Raji (cell line): ENCODE data around the gene DEPDC1.

Experiments used
- POLR2A ChIP-seq: IDR thresholded peaks from 2 replicates; pipeline ENCODE4 v1.6.1; 2011; ENCODE audit warnings: low read depth, low read length, control low read depth; ENCODE audit not compliant: insufficient read depth

The DEPDC1 gene

GRCh38 chr1:68490046-68490651 is 6.7 kb downstream of the DEPDC1 start:
- no peak for TF ChIP-seq POLR2A

GRCh38 chr1:68485431-68486022 is 11.4 kb downstream of the DEPDC1 start:
- TF ChIP-seq POLR2A, result no peak

DNA sequence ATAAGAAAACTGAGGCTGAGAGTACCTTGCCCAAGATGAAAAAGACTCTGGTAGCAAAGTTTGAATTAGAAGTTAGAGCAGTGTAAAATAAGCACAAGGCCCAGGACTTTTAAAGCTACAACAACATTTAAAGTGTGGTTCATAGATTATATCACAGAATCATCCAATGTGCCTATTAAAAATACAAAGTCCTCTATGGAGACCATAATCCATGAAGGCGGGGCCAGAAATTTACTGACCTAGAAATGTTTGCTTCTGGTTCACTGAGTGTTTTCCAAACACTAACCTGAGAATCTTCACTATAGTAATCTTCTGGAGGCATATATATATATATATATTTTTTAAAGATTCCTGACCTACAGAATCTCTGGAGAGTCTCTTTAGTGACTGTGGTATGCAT is 12.3 kb downstream of the DEPDC1 start:
- TF ChIP-seq POLR2A, result no peak

- no peak for TF ChIP-seq POLR2A
These were observed 15.8 kb downstream of the DEPDC1 start for GRCh38 chr1:68481041-68481440.

DNA sequence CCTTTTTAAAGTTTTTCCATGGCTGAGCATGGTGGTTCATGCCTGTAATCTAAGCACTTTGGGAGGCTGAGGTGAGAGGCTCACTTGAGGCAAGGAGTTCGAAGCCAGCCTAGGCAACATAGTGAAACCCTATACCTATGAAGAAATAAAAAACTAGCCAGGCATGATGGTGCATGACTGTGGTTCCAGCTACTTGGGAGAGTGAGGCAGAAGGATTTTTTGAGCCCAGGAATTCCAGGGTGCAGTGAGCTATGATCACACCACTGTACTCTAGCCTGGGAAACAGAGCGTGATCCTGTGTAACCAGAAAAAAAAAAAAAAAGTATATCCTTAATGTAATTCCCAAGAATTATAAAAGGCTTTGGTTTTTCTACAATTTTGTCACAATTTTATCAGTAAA is 17.4 kb downstream of the DEPDC1 start:
- TF ChIP-seq POLR2A, result no peak

DNA sequence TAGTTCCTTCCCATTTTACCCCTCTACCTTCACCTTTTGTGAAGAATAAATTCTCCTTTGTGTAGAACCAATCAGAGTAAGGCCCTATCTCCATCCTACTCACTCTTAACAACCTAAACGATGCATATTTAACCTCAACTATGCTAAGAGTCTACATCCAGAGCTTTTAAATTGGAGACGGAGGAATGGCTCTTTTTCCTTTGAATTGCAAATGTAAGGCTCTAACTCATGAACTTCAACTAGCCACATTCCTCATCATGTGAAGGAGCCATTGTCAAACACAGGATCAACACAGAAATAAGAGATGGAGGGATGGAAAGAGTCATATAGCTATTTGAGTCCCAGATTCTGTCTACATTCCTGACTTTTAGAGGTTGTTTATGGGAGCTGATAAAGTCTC is 18.2 kb downstream of the DEPDC1 start:
- no peak for TF ChIP-seq POLR2A

DNA sequence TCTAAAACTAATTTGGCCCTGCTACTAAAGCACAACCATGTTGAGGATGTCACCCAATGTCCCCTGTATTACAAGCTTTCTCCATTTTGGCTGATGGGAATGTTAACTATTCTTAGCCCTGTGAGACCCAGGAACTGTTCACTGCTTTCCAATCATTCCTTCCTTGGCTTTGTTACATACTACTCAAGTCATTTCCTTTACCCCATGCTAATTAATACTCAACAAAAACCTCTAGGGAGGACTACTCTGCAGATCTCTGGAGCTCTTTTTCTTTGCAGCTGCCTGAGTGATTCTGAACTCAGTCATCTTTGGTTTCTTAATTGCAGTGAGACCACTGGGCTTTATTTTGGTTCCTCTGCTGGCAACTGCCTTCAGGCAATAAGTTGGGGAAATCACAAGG is 23.8 kb downstream of the DEPDC1 start:
- no peak for TF ChIP-seq POLR2A

DNA sequence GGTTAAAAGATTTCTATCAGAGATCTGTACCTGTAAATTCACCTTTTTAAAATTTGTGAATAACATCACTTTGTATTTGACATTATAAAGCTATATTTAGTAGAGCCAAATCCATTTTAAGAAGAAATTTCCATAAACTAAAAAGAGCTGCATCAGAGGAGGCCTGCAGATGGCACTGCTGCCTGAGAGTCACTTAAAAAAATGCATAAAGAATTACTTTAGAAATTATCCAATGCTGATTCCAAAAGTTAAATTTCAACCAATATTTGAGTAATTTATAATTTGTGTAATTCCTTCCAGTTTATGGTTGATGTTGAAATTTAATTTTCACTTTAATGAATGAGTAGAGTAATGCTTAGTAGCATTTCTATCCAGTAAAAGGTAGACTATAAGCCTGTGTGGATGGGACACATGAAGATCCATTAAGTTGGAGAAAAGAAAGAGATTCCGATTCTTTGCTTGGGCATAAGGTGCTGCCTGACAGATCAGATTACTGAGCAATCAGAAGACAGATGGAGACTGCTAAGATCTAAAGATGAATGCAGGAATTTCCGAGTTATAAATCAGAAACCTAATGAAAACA is 26.4 kb downstream of the DEPDC1 start:
- TF ChIP-seq POLR2A, result no peak

DNA sequence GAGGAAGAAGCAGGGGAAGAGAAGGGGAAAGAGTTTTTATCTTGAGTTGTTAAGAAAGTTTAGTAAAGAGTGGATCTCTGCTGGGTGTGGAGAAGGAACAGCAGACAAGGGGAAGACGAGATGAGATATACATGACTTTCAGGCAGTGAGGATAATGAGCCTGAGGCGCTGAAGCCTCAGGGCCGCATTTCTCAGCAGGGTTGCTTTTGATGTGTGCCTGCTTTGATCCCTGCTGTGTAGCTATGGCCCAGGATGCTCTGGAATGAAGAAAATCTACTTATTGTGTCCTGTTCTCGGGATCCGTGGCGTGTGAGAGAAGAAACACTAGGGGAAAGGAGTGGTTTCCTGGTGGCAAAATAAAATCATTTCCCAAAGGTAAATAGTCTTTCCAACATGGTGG is 32.0 kb downstream of the DEPDC1 start:
- no peak for TF ChIP-seq POLR2A

GRCh38 chr1:68460935-68461334 is 35.9 kb downstream of the DEPDC1 start:
- TF ChIP-seq POLR2A, result no peak

DNA sequence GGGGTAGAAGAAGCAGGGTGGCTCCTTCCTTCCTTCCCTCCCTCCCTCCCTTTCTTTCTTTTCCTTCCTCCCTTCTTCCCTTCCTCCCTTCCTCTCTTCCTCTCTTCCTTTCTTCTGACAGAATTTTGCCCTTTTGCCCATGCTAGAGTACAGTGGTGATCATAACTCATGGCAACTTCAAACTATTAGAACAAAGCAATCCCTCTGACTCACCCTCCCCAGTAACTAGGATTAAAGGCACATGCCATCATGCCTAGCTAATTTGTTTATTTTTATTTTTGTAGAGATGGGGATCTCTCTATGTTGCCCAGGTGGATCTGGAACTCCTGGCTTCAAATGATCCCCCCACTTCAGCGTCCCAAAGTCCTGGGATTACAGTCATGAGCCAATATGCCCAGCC is 37.1 kb downstream of the DEPDC1 start:
- TF ChIP-seq POLR2A, result no peak

DNA sequence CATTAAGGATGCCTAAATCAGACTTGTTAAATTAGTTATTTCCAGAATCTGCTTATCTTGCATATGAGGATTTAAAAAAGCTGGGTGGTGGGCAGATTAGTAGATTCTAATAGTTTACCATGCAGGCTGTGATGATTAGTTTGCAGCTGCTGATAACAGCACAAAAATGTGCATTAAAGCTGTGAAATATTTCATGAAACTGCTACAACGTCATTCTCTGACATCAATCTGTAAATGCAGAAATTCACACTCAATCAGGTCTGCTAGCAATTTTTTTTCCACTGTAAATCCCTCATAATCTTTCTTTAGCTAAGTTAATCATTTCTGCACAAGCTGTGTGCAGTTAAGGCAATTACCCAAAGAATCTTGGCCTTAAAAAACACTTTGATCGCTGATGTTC is 37.8 kb downstream of the DEPDC1 start:
- TF ChIP-seq POLR2A, result no peak

DNA sequence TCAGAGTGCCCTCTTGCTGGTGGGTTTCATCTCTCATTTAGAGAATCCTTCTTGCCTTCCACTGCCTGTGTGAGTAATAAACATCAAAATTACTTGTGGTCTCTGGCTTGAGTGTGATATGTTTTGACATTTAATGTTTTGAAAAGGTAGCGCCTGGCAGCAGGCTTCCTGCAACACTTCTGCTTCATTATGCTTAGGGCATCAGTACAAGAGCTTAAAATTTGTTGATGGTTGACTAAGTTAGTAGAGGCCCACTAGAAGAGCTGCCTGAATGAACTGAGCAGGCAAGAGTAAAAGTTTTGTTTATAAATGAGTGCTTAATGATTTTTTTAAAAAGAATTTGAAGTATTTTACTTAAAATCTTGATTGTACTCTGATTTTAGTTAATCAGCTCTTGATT is 40.7 kb downstream of the DEPDC1 start:
- TF ChIP-seq POLR2A, result no peak

GRCh38 chr1:68454534-68454933 is 42.3 kb downstream of the DEPDC1 start:
- TF ChIP-seq POLR2A, result no peak

DNA sequence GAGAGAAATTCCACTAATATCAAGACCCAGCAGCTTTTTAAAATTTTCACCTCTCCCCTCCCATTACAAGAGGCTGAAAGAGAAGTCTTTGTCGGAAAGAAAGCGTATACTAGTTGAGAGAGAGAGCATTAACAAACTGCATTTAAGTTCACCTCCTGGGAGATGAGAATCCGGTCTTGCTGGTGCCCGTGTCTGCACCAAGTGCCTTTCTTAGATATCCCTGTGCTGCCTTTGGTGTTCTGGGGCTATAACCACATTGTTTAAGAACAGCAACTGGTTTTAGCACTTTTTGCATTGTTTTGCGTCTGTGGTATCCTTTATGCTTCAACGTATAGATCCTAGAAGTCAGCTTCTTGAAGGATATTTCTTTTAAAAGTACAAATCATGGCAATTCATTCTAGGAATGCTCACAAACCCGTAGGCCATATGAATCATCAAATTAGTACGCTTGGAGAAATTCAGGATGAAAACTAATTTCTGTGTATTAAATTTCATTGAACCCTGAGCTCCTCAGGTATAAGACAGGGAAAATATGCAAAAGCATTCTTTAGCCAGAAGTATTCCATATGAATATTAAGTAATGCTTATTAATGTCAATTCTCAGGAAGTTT is 43.7 kb downstream of the DEPDC1 start:
- TF ChIP-seq POLR2A, result no peak

DNA sequence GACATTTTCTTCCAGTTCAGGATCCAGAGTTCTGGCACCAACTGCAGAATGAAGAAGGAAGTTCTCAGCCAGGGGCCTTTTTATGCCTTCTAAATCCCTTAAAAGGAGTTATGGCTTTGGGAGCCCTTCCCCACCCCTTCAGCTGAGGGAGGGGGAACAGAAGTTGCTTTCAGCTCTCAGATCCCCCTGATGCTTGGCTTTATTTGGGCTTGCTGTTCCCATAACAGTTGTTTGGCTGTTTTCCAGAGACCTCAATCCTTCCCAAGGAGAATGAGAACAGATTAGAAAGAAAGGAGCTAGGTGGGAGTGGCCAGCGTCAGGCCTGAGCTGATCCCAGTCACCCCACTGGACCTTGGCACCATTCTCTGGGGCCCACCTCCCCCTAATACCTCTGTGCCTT is 47.0 kb downstream of the DEPDC1 start, which contains the start of gene RPE65:
Gene RPE65 (minus strand): TSS at position 54 of the 400 bp plus-strand sequence. CDS start 49 bp downstream, at position 5.
- no peak for TF ChIP-seq POLR2A

- no peak for TF ChIP-seq POLR2A
These were observed 48.5 kb downstream of the DEPDC1 start for GRCh38 chr1:68448365-68448764.

GRCh38 chr1:68445709-68446108 is 51.2 kb downstream of the DEPDC1 start:
- TF ChIP-seq POLR2A, result no peak
